MCF 10A (cell line): ENCODE data around the gene HPS6. TPM values are rescaled to one million over a fixed set of nuclear protein-coding genes. Genes with fewer than 3 reads are reported as not detected.

ENCODE experiments used
- BruUV-seq: library from RNA; stranded (reverse); fragments of 400-500 nt; replicated peaks from 2 replicates; lab custom pipeline; 2021; lab: Mats Ljungman, UMichigan
- CTCF ChIA-PET: fragments of 300-600 bp; sonication (Branson Sonifier 250); formaldehyde crosslinking; extraction: SDS; loops from one replicate; lab custom pipeline; 2021; ENCODE audit warnings: antibody characterized with exemption, inconsistent platforms; lab: Yijun Ruan, JAX
- POLR2A ChIA-PET: fragments of 300-600, 350-650 bp; sonication (Branson Sonifier 250); formaldehyde crosslinking; extraction: SDS; loops from one replicate; lab custom pipeline; 2020; ENCODE audit warnings: antibody characterized with exemption, inconsistent platforms; lab: Yijun Ruan, JAX
- DNase-seq: peaks from one replicate; pipeline ENCODE4 v3.0.0-alpha.2; 2018; ENCODE audit not compliant: unreplicated experiment
- H3K27ac Mint-ChIP-seq: one replicate; pipeline ENCODE4 v1.8.0; 2022; ENCODE audit warnings: mild to moderate bottlenecking, low read depth, mixed read lengths; ENCODE audit not compliant: unreplicated experiment
- H3K27me3 Mint-ChIP-seq: one replicate; pipeline ENCODE4 v1.8.0; 2022; ENCODE audit warnings: mixed read lengths; ENCODE audit not compliant: insufficient read depth, unreplicated experiment
- H3K36me3 Mint-ChIP-seq: one replicate; pipeline ENCODE4 v1.8.0; 2022; ENCODE audit warnings: mild to moderate bottlenecking, moderate library complexity, mixed read lengths; ENCODE audit not compliant: insufficient read depth, unreplicated experiment
- H3K4me1 Mint-ChIP-seq: one replicate; pipeline ENCODE4 v1.8.0; 2022; ENCODE audit warnings: mixed read lengths; ENCODE audit not compliant: insufficient read depth, unreplicated experiment
- H3K4me3 Mint-ChIP-seq: one replicate; pipeline ENCODE4 v1.8.0; 2022; ENCODE audit warnings: mild to moderate bottlenecking, moderate library complexity, mixed read lengths; ENCODE audit not compliant: unreplicated experiment
- H3K9me3 Mint-ChIP-seq: one replicate; pipeline ENCODE4 v1.8.0; 2022; ENCODE audit warnings: mixed read lengths; ENCODE audit not compliant: unreplicated experiment
- intact Hi-C: fragments of 100-400 bp; cut with micrococcal nuclease; formaldehyde crosslinking; loops from 2 replicates; pipeline ENCODE4 v1.14.1; 2022
- total RNA-seq: library from RNA; stranded (reverse); gene quantifications from 2 replicates; pipeline ENCODE4 v1.2.3, GENCODE V29; 2022
- TF ChIP-seq, protein P1 (sequence below): fragments of 200-600 bp; IDR thresholded peaks from one replicate; pipeline ENCODE4 v1.8.0; 2022; ENCODE audit warnings: antibody characterized with exemption, mild to moderate bottlenecking; ENCODE audit not compliant: unreplicated experiment

HPS6 gene
- total RNA-seq, 1 experiment from 2014 or later, result 15.0 TPM

DNA sequence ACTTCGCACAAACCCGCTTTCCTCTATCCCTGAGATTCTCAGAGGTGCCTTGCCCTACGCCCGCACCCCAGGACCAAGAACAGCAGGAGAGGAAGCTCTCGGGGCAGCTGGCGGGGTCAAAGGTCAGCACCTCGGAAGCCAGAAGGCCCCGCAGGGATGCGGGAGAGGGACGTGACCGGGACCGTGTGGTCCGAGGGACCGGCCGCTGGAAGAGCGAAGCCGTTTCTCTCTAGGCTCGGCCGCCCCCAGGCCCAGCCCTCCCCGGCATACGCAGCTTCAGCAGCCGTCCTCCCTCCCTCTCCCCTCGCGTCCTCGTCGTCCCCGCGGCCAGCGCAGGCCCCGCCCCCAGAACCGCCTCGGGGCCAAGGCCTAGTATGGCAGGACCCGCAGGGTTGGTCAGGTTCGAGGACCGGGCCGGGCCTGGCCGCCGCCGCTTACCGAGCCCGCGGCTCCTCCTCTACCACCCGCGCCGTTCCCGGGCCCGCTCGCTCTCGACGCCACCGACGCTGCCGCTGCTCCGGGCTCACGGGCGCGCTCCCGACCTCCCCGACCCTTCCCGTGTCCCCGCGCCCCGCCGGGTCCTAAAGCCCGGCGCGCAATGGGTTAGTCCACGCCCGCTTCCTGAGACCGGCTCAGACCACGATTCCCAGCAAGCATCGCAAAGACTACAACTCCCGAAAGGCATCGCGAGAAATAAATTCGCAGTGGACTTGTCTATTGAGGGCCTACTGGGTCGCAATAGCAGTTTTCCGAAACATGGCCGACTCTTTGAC lies 9.3 kb upstream of the HPS6 start, which contains the start of gene ARMH3:
Gene ARMH3 (minus strand): TSS at position 527 of the 773 bp plus-strand sequence. CDS start 16,059 bp downstream, outside the sequence.
- CTCF ChIA-PET, result interaction anchor here (0.6 to 4.4 kb wide), 6 partner anchors 18 to 799 kb away, joined by 3 to 25 read pairs (median 3); no protein-coding TSS in a partner anchor
- intact Hi-C loops, result loop anchor here (1.0 kb wide), 1 partner anchor 9 kb away; the partner anchor contains the start of gene HPS6
- Mint-ChIP-seq H3K9me3 (no peaks in the 10 kb centered on the region), H3K4me1 (peaks cover 24% of the 10 kb centered on the region), H3K4me3 (peak within 1 kb of the TSS; percentile 92), H3K27ac (peak within 1 kb of the TSS; percentile 89), H3K36me3 (no peaks in the 10 kb centered on the region), H3K27me3 (no peaks in the 10 kb centered on the region)
- TF ChIP-seq, protein P1, sequence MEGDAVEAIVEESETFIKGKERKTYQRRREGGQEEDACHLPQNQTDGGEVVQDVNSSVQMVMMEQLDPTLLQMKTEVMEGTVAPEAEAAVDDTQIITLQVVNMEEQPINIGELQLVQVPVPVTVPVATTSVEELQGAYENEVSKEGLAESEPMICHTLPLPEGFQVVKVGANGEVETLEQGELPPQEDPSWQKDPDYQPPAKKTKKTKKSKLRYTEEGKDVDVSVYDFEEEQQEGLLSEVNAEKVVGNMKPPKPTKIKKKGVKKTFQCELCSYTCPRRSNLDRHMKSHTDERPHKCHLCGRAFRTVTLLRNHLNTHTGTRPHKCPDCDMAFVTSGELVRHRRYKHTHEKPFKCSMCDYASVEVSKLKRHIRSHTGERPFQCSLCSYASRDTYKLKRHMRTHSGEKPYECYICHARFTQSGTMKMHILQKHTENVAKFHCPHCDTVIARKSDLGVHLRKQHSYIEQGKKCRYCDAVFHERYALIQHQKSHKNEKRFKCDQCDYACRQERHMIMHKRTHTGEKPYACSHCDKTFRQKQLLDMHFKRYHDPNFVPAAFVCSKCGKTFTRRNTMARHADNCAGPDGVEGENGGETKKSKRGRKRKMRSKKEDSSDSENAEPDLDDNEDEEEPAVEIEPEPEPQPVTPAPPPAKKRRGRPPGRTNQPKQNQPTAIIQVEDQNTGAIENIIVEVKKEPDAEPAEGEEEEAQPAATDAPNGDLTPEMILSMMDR, result no peak
- BruUV-seq, result TSS peak; percentile 36
- peak; percentile 98 for DNase-seq
- POLR2A ChIA-PET, result interaction anchor here (0.6 to 3.6 kb wide), 22 partner anchors 10 to 1877 kb away, joined by 3 to 19 read pairs (median 4); partner anchors contain the start of genes C10orf95, HPS6 and OGA

DNA sequence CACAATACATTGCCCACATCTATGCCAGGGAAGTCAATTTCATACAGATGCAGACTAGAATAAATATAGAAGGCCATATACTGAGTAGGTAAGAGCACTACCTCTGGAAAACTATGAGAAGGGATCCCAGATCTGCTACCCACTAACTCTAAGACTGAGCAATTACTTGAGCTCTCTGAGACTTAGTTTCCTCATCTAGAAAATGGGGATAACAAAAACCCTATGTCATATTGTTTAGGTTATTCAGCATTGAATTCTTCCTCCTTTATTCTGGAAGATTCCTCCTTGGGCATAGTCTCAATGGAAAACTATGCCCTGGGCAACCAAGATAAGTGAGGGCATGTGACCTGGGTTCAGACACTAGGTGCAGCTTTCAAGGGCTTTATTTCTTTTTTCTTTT lies 5.2 kb upstream of the HPS6 start:
- TF ChIP-seq, protein P1, result no peak
- ChIA-PET POLR2A (interaction anchor here (0.9 to 1.7 kb wide), 2 partner anchors 54 to 211 kb away, joined by 3 to 4 read pairs; no protein-coding TSS in a partner anchor), CTCF (interaction anchor here (0.6 to 4.4 kb wide), 2 partner anchors 13 to 219 kb away, joined by 3 to 25 read pairs; no protein-coding TSS in a partner anchor)
- no peak overlapping the region for H3K4me3 Mint-ChIP-seq
- intact Hi-C loops, result no loop called here
- no peak for DNase-seq
- no peaks in the 10 kb centered on the region for H3K36me3 Mint-ChIP-seq
- peaks cover 17% of the 10 kb centered on the region for H3K4me1 Mint-ChIP-seq
- BruUV-seq, result no TSS peak
- H3K9me3 Mint-ChIP-seq, result no peaks in the 10 kb centered on the region
- no peak overlapping the region for H3K27ac Mint-ChIP-seq
- no peaks in the 10 kb centered on the region for H3K27me3 Mint-ChIP-seq

DNA sequence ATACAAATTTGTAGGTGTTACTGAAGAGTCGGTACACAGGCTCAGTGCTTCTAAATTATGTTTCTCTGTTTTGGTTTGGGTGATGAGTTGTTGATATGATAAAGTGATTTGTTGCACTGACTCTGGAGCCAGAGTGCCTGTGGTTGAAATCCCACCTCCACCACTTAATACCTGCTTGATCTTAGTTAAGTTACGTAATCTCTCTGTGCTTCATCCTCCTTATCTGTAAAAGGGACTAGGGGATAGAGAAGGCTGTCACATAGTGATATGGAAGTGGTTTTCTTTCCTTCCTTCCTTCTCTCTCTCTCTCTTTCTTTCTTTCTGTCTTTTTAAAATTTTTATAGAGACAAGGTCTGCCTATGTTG lies 664 bp upstream of the HPS6 start:
- no peak for DNase-seq
- TF ChIP-seq, protein P1, result no peak
- peak overlapping the region; percentile 83 for H3K4me3 Mint-ChIP-seq
- no peaks in the 10 kb centered on the region for H3K9me3 Mint-ChIP-seq
- POLR2A ChIA-PET, result no interaction called here
- H3K36me3 Mint-ChIP-seq, result peaks cover 11% of the 10 kb centered on the region
- CTCF ChIA-PET, result no interaction called here
- TSS peak; percentile 73 for BruUV-seq
- H3K27ac Mint-ChIP-seq, result peak overlapping the region; percentile 83
- H3K27me3 Mint-ChIP-seq, result no peaks in the 10 kb centered on the region
- intact Hi-C loops, result no loop called here
- H3K4me1 Mint-ChIP-seq, result peaks cover 16% of the 10 kb centered on the region
